GM12878 (cell line): Measurements from ENCODE around the gene IP6K3. TPM values are rescaled to one million over a fixed set of nuclear protein-coding genes. Genes with fewer than 3 reads are reported as not detected.

Source experiments
- ATF2 ChIP-seq: IDR thresholded peaks from 2 replicates; pipeline ENCODE4 v1.6.1; 2012; ENCODE audit warnings: low read length, inconsistent platforms
- BACH1 ChIP-seq: fragments of 450-650 bp; IDR thresholded peaks from 2 replicates; pipeline ENCODE4 v1.6.1; 2017; ENCODE audit warnings: mild to moderate bottlenecking, borderline replicate concordance
- CHD1 ChIP-seq: IDR thresholded peaks from 2 replicates; pipeline ENCODE4 v1.6.1; 2012; ENCODE audit warnings: low read depth, low read length, improper control_type of control experiment
- CHD2 ChIP-seq: IDR thresholded peaks from 2 replicates; pipeline ENCODE4 v1.6.1; 2011; ENCODE audit warnings: low read depth, low read length, improper control_type of control experiment, borderline replicate concordance
- MEF2A ChIP-seq: IDR thresholded peaks from 2 replicates; pipeline ENCODE4 v1.6.1; 2011; ENCODE audit warnings: low read depth, mild to moderate bottlenecking, low read length, moderate library complexity; ENCODE audit not compliant: insufficient read depth
- MEF2B ChIP-seq: fragments of 450-650 bp; IDR thresholded peaks from 2 replicates; pipeline ENCODE4 v1.6.1; 2018; ENCODE audit warnings: mild to moderate bottlenecking, moderate library complexity; ENCODE audit not compliant: partially characterized antibody, poor library complexity, severe bottlenecking
- NBN ChIP-seq: fragments of 450-650 bp; IDR thresholded peaks from 2 replicates; pipeline ENCODE4 v1.6.1; 2016
- NR2C1 ChIP-seq: fragments of 450-650 bp; IDR thresholded peaks from 2 replicates; pipeline ENCODE4 v1.6.1; 2017; ENCODE audit warnings: antibody characterized with exemption, mild to moderate bottlenecking, moderate library complexity
- NR2F1 ChIP-seq: fragments of 450-650 bp; conservative IDR thresholded peaks from 2 replicates; pipeline ENCODE4 v1.6.1; 2017; ENCODE audit warnings: mild to moderate bottlenecking
- NRF1 ChIP-seq: conservative IDR thresholded peaks from 2 replicates; pipeline ENCODE4 v1.6.1; 2011; ENCODE audit warnings: mild to moderate bottlenecking, low read depth, low read length, improper control_type of control experiment
- PAX5 ChIP-seq: IDR thresholded peaks from 2 replicates; pipeline ENCODE4 v1.6.1; 2011; ENCODE audit warnings: low read depth, low read length, borderline replicate concordance
- PAX8 ChIP-seq: fragments of 450-650 bp; IDR thresholded peaks from 2 replicates; pipeline ENCODE4 v1.6.1; 2017; ENCODE audit warnings: mild to moderate bottlenecking, moderate library complexity
- POLR2AphosphoS2 ChIP-seq: IDR thresholded peaks from 2 replicates; pipeline ENCODE4 v1.6.1; 2011; ENCODE audit warnings: low read depth, mild to moderate bottlenecking, low read length, improper control_type of control experiment, moderate library complexity
- RAD21 ChIP-seq: IDR thresholded peaks from 2 replicates; pipeline ENCODE4 v1.6.1; 2011; ENCODE audit warnings: mild to moderate bottlenecking, low read depth, low read length, moderate library complexity; ENCODE audit not compliant: insufficient read depth
- RCOR1 ChIP-seq: conservative IDR thresholded peaks from 2 replicates; pipeline ENCODE4 v1.6.1; 2012; ENCODE audit warnings: low read depth, low read length, improper control_type of control experiment
- SIX5 ChIP-seq: IDR thresholded peaks from 2 replicates; pipeline ENCODE4 v1.6.1; 2011; ENCODE audit warnings: mild to moderate bottlenecking, low read depth, low read length, moderate library complexity; ENCODE audit not compliant: severe bottlenecking
- SMAD5 ChIP-seq: IDR thresholded peaks from 2 replicates; pipeline ENCODE4 v1.6.1; 2016; ENCODE audit warnings: antibody characterized with exemption, low read depth
- STAT1 ChIP-seq: fragments of 450-650 bp; conservative IDR thresholded peaks from 2 replicates; pipeline ENCODE4 v1.6.1; 2014; ENCODE audit warnings: antibody characterized with exemption, mild to moderate bottlenecking
- TARDBP ChIP-seq: IDR thresholded peaks from 2 replicates; pipeline ENCODE4 v1.6.1; 2016; ENCODE audit warnings: borderline replicate concordance
- TCF12 ChIP-seq: IDR thresholded peaks from 2 replicates; pipeline ENCODE4 v1.6.1; 2011; ENCODE audit warnings: low read depth, mild to moderate bottlenecking, low read length
- TCF3 ChIP-seq: IDR thresholded peaks from 2 replicates; pipeline ENCODE4 v1.6.1; 2012; ENCODE audit warnings: low read depth, mild to moderate bottlenecking, low read length, borderline replicate concordance; ENCODE audit not compliant: insufficient read depth
- USF1 ChIP-seq: IDR thresholded peaks from 2 replicates; pipeline ENCODE4 v1.6.1; 2011; ENCODE audit warnings: borderline replicate concordance, low read depth, mild to moderate bottlenecking, moderate library complexity, mixed read lengths, low read length; ENCODE audit not compliant: insufficient read depth; ENCODE audit errors: extremely low read length
- polyA plus RNA-seq, 11 experiments: library from polyadenylated mRNA; depleted of rRNA in 4 of 11; unstranded in 6 of 11; stranded (reverse) in 5 of 11; fragments of >200 nt; fragmentation: Nextera tagmentation in 4 of 11; fragmentation: Illumina TruSeq in 1 of 11; extraction: Ambion mirVana in 4 of 11; extraction: Trizol in 1 of 11; gene quantifications; 1 replicate in 1 of 11; 2 replicates in 10 of 11; pipeline versions ENCODE4 v1.2.1 to v1.2.3, GENCODE V29; 2011 to 2016; ENCODE audit warnings: inconsistent platforms in 2 of 11, missing spikeins in 2 of 11, low read depth in 1 of 11
- total RNA-seq, 4 experiments: library from RNA; depleted of rRNA in 3 of 4; stranded (reverse); fragments of >200 nt in 3 of 4; fragmentation: Illumina TruSeq in 1 of 4; extraction: Trizol in 1 of 4; gene quantifications; 2 replicates each; pipeline versions ENCODE4 v1.2.1 to v1.2.3, GENCODE V29; 2013 to 2021
- TF ChIP-seq, protein P1 (sequence below): fragments of 450-650 bp; IDR thresholded peaks from 2 replicates; pipeline ENCODE4 v1.6.1; 2016; ENCODE audit warnings: mild to moderate bottlenecking
- TF ChIP-seq, protein P2 (sequence below): IDR thresholded peaks from 2 replicates; pipeline ENCODE4 v1.6.1; 2012; ENCODE audit warnings: low read depth, low read length, improper control_type of control experiment
- TF ChIP-seq, protein P3 (sequence below): fragments of 450-650 bp; IDR thresholded peaks from 2 replicates; pipeline ENCODE4 v1.6.1; 2017; ENCODE audit warnings: borderline replicate concordance

The IP6K3 gene
- total and polyA plus RNA-seq, 10 of the 15 experiments (the other 5 are each of a cell fraction or from before 2014, with no cell fraction given) = 0.02 to 0.15 (median 0.09) TPM; not detected in 7

- TF ChIP-seq SMAD5 (no peak), TCF12 (0 out of 2 replicates have a peak, but pooled peaks have one; percentile 55), RAD21 (no peak), USF1 (no peak), BACH1 (peak; percentile 78), NBN (peak; percentile 91), NR2C1 (peak; percentile 96), TCF3 (0 out of 2 replicates have a peak, but pooled peaks have one; percentile 8), SIX5 (peak; percentile 89), MEF2B (peak; percentile 78), CHD2 (no peak), NR2F1 (no peak; the same call in none of the 2 replicates), RCOR1 (peak; percentile 98), PAX8 (no peak), MEF2A (no peak), NRF1 (peak; percentile 35), TARDBP (peak; percentile 91), POLR2AphosphoS2 (no peak), CHD1 (no peak), ATF2 (no peak), STAT1 (0 out of 2 replicates have a peak, but pooled peaks have one; percentile 52), PAX5 (0 out of 2 replicates have a peak, but pooled peaks have one; percentile 42)
- TF ChIP-seq, protein P1, sequence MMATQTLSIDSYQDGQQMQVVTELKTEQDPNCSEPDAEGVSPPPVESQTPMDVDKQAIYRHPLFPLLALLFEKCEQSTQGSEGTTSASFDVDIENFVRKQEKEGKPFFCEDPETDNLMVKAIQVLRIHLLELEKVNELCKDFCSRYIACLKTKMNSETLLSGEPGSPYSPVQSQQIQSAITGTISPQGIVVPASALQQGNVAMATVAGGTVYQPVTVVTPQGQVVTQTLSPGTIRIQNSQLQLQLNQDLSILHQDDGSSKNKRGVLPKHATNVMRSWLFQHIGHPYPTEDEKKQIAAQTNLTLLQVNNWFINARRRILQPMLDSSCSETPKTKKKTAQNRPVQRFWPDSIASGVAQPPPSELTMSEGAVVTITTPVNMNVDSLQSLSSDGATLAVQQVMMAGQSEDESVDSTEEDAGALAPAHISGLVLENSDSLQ = peak; percentile 90
- TF ChIP-seq, protein P2, sequence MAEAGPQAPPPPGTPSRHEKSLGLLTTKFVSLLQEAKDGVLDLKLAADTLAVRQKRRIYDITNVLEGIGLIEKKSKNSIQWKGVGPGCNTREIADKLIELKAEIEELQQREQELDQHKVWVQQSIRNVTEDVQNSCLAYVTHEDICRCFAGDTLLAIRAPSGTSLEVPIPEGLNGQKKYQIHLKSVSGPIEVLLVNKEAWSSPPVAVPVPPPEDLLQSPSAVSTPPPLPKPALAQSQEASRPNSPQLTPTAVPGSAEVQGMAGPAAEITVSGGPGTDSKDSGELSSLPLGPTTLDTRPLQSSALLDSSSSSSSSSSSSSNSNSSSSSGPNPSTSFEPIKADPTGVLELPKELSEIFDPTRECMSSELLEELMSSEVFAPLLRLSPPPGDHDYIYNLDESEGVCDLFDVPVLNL = no peak
- TF ChIP-seq, protein P3, sequence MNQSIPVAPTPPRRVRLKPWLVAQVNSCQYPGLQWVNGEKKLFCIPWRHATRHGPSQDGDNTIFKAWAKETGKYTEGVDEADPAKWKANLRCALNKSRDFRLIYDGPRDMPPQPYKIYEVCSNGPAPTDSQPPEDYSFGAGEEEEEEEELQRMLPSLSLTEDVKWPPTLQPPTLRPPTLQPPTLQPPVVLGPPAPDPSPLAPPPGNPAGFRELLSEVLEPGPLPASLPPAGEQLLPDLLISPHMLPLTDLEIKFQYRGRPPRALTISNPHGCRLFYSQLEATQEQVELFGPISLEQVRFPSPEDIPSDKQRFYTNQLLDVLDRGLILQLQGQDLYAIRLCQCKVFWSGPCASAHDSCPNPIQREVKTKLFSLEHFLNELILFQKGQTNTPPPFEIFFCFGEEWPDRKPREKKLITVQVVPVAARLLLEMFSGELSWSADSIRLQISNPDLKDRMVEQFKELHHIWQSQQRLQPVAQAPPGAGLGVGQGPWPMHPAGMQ = no peak
Observed at GRCh38 chr6:33788694-33789549, 42.2 kb upstream of the IP6K3 start, which contains the start of gene LEMD2 (continued).
